Activated CD4-positive, alpha-beta T cell treated with anti-CD3 and anti-CD28 coated beads, Interleukin-2, amount 50 U/mL, for 16 hours (primary cell): ENCODE results near the gene PLA2G2D.

Source experiments
- DNase-seq: peaks from one replicate; pipeline ENCODE4 v3.0.0-alpha.2; 2020

Gene PLA2G2D

DNA sequence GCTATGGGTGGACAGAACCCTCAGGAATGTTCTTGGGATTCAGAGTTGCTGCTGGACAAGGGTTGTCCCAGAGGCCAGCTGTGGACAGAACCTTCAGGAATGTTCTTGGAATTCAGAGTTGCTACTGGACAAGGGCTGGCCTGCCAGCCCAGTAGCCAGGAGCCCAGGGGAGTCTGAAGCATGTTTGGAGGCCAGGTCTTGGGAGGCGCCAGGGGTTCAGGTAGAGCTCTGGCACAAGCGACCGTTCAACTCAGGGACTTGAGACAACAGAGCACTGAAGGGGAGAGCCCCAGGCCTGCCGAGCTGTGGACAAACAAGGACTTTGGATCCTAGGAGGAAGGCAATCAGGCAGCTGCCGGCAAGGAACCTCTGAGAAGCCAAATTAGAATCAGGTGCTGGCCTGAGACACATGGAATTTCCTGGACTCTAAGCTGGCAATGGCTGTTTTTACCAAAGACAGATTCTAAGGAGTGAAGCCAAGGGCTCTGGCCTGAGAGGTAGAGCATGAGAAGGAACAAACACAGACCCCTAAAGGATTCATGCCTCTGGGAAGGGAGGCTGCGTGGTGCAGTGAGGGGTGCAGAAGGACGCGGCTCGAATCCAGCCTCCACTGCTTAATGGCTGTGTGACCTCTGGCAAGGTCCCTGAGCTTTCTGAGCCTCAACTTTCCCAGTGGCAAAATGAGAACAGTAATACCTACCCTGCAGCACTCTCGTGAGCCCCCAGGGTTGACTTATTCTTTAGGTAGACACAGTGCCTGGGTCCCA is 36.0 kb downstream of the PLA2G2D start:
- DNase-seq, result no peak

DNA sequence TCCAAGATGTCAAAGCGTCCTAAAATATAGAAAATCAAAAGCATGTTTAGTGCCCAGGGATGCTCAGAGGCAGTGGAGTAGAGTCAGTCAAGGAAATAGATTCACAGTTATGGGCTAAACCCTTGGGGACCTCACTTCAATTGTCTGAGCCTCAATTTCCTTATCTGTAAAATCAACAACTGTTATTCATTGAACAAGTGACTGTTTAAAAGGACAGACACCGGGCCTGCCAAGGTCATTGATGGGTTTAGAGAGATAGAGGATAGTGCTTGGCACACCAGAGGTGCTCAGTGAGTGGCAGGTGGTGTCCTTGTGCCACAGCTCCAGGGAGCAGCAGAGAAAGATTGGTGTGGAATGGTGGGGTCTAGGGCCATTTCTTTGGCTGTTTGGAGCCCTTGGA is 36.6 kb downstream of the PLA2G2D start:
- DNase-seq, result no peak

DNA sequence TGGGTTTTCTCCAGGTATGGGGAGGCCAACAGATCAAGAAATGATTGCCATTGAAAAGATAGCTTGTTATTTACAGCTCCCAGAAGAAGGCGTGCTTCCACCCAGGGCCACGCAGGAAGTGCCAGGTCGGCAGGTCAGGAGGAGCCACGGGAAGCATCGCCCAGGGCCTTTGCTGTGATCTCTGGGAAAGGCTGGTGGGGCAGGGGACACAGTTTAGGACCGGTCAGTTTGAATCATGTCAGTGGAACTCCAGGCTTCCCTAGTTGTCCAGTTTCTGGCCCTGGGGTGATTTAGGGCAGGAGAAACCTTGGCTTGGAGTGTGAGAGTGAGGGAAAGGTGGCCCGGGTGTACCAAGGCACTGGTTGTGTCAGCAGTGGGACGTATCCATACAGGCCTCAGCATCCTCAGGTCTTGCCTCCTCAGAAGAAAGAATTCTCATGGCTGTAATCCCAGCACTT is 38.0 kb downstream of the PLA2G2D start:
- DNase-seq, result no peak

DNA sequence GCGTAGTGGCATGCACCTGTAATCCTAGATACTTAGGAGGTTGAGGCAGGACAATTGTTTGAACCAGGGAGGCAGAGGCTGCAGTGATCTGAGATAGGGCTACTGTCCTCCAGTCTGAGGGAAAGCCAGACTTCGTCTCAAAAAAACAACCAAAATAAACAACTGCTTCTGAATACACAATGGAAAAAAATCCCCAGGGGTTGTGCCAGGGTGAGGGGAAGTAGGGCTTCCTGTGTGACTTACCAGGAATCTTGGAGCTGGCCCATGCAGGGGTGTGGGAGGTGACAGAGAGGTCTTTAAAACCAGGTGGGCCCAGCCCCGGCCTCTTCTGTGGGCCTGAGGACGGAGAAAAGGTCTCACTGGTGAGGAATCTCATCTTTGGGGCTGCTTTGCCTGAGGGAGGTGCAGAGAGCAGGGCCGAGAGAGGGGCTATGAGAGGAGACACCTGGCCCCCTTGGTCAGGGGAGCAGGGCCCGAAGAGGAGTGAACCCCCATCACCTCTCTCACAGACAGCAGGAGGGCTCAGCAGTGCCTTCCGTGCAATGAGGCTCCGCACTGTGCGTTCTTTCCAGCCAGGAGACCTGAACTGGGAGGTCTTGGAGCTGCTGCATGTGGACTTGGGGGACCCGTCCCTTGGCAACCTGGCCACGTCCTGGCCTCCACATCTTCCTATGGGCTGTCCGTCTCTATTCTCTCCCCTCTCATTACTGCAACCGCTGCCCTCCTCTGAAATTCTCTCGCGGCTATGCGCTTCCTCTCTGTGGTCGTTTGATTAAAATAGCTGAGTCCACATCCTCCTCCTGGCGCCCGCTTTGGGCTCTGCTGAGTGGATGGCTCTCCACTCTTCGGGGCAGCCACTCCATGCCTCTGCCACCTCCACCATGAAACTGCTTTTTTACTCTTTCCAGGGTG is 38.6 kb downstream of the PLA2G2D start:
- DNase-seq, result peak; percentile 30

DNA sequence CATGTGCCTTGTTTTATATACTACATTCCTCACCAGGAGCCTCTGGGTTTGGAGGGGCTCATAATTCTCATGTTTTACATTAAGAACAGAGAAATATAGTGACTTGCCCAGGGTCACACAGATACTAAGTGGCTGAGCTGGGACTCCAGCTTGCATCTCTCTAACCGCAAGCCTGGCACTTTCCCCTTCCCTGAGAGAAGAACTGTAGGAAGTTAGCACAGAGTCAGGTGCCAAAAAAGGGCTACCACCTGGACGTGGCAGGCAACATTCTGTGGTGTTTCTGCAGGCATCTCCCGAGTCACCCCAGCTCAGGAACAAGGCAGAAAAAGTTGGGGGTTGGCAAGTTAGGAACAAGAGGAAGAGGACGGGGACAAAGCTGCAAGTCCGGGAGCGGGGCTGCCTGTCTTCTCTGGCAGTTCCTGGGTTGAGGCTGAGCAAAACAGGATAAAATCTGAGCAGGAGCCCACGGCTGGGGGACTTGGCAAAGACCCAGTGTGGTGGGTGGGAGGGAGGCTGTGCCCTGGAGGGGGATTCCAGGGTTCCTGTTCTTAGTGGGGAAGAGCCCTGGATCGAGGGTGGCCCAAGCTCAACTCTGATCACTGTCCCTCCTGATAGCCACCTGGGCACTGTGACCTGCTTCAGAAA is 39.6 kb downstream of the PLA2G2D start:
- DNase-seq, result no peak

DNA sequence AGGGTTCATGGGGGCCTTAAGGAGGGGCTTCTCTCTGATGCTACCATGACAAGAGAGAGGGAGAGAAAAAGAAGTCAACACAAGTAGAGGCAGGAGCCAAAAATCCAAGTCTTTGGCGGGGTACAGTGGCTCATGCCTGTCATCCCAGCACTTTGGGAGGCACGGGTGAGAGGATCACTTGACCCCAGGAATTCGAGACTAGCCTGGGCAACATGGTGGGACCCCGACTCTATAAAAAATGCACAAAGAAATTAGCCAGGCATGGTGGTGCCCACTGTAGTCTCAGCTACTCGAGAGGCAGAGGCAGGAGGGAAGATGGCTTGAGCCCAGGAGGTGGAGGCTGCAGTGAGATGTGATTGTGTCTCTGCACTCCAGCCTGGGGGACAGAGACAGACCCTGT is 40.6 kb downstream of the PLA2G2D start:
- DNase-seq, result no peak

DNA sequence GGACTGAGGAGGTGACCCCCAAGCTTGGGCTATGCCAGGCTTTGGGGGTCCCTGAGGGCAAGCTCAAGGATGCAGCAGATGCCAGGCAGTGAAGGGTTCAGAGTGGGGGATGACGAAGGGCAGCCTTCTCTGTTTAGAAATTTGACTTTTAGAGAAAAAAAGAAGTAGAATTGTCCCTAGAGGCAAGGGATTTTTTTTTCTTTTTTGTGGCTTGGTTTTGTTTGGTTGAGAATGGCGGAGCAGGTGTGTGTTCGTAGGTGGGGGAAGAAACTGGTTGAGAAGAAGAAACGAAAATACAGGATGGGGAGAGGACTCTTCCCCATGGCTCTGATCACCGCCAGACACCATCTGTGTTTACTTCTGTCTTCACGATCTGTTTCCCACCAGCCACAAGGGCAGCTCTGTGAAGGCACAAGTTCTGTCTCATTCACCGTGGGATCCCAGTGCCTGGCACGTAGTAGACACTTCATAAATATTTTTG is 41.1 kb downstream of the PLA2G2D start:
- DNase-seq, result no peak

DNA sequence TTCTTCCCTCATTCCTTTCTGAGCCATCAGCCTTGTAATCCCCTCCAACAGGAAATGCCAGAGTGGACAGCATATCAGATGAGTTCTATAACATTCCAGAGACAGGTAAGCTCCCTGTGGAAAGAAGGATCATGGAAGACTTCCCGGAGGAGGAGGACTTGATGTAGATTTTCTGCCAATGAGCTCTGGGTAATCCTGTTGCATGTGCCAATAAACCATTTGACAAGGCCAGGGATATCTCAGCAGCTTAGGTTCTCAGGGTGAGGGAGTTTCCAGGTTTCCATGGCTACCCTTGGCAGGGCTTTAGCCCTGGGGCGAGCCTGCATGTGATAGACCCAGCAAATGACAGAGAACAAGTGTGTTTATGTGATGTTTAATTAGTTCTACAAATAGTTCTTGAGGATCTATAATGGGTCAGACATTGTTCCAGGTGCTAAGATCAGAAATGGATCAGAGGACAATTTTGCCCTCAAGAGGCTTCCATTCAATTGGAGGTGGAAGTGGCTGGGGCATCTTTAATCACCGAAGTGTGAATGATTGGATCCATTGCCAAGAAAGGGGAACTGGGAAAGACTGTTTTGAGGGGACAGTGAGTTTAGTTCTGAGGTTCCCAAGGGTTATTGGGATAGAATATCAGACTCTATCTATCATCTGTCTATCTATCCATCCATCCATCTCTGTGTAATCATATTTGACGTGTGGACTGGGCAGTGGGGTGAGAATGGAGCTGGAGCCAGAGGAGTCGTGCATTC is 42.5 kb downstream of the PLA2G2D start:
- DNase-seq, result no peak

DNA sequence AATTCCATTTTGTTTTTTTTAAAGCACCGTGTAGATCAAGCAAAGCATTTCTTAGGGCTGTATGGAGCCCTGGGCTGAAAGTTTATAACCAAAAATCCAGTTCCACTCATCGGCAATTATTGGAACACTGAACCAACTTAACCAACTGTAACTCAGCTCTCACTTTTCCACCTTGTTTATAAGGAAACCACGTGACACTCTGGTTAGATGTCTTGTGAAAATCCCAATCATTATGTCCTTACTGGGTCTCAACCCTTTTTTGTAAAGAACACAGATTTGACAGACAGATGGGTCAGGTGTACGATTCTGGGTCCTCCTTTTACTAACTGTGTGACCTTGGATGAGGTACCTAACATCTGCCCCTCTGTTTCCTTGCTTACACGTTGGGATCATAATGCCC is 43.1 kb downstream of the PLA2G2D start:
- DNase-seq, result no peak

DNA sequence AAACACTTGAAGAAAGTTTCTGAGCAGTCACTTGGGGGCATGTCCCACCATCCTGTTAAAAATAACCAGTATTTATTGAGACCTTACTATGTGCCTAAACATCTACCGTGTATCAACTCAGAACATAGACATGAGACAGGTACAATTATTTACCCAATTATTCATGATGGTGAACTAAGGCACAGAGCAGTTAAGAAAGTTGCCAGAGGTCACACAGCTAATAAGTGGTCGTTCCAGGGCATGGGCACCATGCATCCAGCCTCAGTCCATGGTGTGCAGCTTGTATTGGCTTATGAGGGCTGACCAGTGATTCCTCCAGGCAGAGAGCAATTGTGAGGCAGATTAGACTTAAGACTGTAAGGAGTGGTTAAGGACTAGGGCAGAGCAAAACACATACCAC is 44.0 kb downstream of the PLA2G2D start:
- DNase-seq, result no peak

DNA sequence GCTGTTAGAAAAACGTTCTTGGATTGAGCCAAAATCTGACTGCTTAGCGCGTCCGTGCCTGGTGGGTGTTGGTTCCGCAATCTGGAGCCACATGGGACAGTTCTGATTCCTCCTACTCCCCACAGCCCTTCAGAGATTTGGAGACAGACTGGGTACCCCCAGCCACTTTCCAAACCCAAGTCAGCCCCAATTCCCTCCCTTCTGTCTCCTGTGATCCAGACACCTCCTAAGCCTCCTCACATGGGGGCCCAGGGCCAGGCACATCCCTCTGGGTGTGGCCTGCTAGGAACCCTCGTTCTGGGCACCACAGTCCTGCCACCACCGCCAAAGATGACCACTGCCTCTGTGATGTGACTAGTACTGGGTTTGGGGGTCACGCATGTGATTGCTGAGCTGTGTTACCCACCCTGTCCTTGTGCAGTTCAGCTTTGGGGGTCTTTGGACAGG is 44.6 kb downstream of the PLA2G2D start:
- DNase-seq, result no peak

DNA sequence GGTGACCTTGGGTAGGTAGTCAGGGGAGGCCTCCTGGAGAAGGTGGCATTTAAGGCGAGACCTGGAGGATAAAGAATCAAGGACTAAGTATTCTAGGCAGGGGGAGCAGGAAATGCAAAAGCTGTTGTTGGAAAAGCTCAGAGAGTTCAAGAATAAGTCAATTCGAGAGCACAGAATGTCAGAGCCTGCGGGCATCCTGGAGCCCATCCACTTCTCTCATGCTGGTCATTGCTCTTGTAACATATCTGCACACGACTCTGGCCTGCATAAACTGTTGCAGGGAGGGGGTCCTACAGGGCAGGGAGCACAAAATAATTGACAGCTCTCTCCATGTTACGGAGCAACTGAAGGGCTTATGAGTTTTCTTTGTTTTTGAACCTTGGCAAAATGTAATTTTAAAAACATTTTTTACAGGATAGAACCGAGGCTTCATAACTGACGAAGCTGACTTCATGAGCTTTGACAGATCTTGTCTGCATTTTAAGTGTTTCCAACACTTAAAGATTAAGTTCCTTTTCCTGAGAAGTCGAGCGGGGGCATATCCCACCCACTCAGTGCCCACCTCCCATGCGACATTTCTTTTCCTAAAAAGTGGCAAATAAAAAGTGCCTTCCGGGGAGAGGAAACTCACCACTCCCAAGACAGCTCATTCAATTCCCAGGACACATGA is 45.1 kb downstream of the PLA2G2D start:
- no peak for DNase-seq

DNA sequence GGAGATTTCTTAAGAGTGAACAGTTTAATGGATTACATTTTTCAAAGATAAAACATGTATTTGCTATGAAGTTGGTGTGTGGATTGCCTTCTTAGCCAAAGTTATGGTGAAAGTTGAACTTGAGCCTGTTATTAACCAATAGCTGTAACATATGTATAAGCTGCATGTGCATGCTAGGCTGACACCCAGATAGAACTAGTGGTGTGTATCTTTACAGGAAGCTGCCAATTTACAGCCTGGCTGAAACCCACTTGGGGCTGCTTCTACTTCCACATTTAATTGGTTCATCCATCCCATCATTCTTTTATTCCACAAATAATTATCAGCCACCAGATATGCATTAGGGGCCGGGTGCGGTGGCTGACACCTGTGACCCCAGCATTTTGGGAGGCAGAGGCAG is 46.1 kb downstream of the PLA2G2D start:
- no peak for DNase-seq

DNA sequence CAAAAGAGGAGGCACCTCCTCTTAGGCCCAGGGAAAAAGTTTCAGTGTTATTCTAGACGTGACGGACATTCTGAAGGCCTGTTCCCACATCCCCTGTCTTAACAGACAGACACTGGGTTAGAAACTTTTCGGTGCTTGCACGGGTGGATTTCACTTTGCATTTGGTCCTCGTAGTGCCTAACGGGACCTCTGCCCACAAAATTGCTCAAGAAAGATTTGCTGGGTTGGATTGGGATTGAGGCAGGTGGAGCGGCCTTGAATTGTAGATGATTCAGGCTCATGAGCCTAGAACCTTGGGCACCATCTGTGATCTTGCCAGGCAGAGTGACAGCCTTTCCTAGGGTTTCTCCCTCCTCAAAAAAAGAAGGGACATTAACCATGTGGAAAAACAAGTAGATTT is 46.6 kb downstream of the PLA2G2D start:
- DNase-seq, result no peak

DNA sequence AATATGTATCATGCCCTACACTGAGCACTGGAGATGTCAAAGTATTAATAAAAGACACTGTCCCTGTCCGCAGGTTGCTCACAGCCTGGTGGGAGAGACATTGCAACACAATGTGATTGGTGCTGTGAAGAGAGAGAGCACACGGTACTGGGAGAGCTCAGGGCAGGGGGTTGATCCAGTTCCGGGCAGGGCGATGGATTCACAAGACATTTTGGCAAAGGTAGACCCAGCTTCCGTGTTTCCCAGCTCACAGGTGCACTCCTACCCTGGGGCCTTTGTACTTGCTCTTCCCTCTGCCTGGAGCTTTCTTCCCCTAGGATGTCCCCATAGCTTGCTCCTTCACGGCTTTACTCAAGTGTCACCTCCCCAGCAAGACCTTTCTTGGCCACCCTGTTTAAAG is 47.9 kb downstream of the PLA2G2D start:
- no peak for DNase-seq

DNA sequence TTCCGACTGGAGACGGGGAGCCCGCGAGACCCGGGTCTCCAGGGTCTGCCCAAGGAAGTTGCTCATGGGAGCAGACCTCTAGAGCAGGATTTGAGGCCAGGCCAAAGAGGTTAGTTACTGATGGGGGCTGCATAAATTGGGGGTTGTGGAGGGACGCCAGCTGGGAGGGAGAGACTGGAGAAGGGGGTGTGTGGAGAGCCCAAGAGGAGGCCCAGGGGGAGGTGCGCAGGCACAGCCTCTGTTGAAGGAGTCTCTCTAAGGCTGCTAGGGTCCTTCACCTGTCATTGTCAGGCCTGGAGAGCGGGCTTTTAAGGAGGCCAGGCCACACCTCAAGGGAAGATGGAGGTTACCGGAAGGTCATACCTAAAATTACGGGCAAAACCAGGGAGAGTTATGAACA is 49.0 kb downstream of the PLA2G2D start:
- no peak for DNase-seq

DNA sequence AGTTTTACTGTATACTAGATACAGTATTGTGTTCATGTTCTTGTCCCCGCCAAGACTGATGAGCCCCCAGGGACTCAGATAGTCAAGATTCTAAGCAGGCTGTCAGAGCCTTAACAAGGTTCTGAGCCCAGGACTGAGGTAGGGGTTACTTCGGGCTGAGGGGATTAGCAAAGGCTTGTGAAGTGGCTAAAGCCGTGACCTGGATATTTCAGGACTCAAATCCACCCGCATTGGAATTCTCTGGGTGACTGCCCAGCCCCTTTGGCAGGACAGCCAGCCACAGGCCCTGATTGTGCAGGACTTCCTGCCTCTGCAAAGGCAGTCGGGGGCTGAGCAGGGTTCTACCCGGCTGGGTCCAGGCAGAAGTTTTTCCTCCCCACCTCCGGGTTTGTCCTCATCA is 49.5 kb downstream of the PLA2G2D start, which contains the start of gene PLA2G5:
Gene PLA2G5 (plus strand): TSS at position 321 of the 400 bp plus-strand sequence. CDS start 14,637 bp downstream, outside the sequence.
- DNase-seq, result no peak

DNA sequence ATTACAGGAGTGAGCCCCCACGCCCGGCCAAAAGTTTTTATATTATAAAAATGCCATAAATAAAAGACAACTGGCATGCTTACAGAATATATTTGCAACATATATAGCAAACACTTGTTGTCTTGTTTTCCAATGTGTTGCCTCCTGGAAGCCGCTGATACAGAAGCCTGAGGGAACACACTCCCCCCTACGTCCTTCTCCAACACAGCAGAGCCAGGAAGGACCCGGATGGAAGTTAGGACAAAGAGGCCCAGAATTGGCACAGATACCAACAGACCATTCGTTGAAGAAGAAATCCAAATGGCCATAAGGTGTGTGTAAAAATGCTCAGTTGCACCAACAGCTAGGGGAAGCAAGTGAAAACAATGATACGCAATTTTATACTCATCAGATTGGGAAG is 50.6 kb downstream of the PLA2G2D start:
- DNase-seq, result no peak

DNA sequence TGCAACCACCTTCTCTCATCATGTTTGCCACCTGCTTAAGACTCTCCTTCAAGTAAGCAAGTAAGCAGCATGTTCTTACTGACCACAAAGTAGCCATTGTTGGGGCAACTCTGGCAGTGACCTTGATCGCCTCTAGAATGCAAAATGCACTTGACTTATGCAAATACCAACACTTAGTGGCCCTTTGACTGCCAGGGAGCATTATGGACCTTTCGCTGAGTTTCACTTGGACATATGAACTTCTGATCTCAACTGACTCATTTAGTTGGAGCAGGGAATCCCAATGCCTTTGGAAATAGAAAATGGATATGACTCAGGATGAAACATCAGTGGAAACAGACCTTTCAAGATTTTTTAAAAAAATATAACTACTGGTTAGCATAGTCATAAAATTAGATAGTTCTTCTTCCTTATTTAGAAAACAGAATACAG is 55.5 kb downstream of the PLA2G2D start:
- DNase-seq, result no peak
